Measurements from ENCODE around the gene NFIA.

The NFIA gene

GRCh38 chr1:61183471-61184039 is 101.2 kb downstream of the NFIA start:
- no peak for DNase-seq (ENCODE audit: low read depth)

- no peak for DNase-seq (ENCODE audit: low read depth)
Observed at GRCh38 chr1:61184040-61184713, 101.8 kb downstream of the NFIA start.

DNA sequence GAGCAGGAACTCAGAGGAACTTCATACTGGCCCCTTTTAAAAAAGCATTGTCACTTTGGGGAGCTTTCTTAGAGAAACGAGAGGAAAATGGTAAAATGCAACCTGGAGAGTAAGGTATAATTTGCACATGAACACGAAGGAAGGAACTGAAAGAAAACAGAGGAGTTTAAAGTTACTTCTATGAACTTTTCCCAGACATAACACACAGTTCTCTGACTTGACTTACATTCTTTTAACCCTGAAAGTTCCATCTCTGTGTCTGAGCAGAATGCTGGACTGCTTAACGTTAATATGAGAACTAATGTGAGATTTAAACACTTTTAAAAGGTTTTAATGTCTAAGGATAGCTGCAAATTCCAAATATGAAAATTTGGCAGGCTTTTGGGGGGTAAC is 102.3 kb downstream of the NFIA start:
- DNase-seq (ENCODE audit: low read depth) = no peak

DNA sequence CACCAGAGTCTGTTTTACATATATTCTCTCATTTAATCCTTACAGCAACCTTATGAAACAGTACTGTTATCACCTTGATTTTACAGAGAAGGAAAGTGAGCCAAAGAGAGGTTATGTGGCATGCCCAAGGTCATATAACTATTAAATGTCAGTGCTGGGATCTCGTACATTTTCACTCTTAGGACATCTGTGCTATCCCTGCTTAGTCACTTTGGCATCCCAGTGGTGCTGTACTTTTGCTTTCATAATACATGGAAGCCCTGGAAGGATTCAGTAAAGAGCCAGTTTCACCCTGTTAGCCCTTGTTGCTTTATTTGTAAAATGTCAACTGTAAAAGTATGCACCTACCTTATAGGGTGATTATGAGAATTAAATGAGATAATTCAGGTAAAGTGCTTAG is 104.4 kb downstream of the NFIA start:
- no peak for DNase-seq (ENCODE audit: low read depth)

DNA sequence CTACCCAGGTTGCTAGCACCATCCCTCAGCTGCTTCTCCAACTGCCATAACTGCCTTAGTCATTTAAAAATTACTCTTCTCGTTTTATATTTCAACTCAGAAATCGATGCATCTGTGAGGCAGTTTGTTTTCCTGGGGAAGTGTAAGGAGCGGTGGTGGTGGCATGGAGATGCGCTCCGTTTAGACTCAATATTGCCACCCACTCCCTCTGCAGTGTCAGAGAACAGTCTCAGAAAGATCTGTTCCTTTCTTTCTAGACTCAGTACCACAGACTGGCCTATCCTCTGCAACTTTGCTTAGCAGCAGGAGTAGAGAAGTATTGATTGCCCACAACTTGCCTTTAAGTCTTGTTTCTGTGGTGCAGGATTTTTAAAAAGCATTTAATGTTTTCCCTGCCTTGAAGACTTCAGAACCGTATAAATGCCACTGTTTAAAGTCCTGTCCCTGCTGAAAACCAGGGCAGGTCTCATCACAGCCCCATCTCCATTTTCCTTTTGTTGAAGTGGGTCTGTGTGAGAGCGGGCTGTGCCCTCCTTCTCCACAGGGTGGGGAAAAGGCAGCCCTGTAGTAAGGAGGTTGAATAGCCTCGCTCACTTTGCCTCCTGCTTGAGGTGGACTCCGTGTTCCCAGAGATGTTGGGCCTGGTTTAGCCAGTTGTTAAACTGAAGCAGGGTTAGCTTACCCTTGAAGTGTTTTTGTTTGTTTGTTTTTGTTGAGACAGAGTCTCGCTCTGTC is 105.2 kb downstream of the NFIA start:
- no peak for DNase-seq (ENCODE audit: low read depth)

- no peak for DNase-seq (ENCODE audit: low read depth)
Observed at GRCh38 chr1:61190153-61190552, 107.8 kb downstream of the NFIA start.

DNA sequence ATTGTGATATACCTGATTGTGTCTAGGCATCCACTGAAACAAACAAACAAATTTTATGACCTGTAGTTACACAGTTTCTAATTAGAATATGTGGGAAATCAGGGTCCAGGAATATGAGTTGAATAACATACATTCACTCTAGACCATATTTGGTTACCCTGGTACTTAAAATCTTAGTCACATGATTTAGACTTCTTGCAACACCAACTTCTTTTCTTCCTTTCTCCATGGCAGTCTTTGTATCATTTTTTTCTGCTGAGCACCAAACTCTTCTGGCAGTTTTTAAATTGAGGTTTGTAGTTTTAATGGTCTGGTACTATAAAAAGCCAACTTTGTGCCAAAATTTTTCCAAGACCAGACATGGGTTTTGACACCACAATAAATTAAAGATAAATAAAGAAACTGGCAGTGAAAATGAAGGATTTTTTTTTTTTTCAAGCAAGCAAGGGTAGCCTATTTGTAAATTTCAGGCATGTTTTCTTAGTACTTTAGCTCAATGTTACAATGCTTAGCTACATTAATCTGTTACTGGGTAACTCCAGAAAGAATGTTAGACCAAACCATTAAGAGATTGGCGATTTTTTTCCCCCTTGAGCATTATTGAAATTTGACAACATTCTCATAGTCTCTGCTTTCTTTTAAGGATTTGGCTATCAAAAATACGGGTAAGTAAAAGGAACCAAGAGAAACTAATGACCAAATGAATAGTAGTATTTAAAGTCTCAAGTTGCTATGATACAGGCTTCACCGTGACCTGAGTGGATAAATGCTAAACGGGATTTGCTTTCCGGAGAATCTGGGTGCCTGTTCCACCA is 108.5 kb downstream of the NFIA start:
- no peak for DNase-seq (ENCODE audit: low read depth)

DNA sequence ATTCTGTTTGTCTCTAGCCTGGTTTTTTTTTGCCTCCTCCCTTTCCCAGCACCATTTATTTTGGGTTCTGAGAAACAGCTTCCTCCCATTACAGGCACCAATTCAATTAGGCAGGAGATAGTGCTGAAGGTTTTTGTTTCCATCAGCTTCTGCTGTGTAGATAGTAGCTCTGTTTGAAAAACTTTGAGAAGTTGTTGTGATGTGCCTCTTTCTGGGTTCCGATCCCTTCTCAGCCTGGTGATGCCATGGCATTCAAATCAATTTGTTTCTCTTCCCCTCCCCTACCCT is 109.0 kb downstream of the NFIA start:
- DNase-seq (ENCODE audit: low read depth) = no peak

GRCh38 chr1:61192663-61193330 is 110.4 kb downstream of the NFIA start:
- DNase-seq (ENCODE audit: low read depth) = no peak

GRCh38 chr1:61193808-61194207 is 111.4 kb downstream of the NFIA start:
- no peak for DNase-seq (ENCODE audit: low read depth)

GRCh38 chr1:61198554-61198953 is 116.2 kb downstream of the NFIA start:
- no peak for DNase-seq (ENCODE audit: low read depth)

DNA sequence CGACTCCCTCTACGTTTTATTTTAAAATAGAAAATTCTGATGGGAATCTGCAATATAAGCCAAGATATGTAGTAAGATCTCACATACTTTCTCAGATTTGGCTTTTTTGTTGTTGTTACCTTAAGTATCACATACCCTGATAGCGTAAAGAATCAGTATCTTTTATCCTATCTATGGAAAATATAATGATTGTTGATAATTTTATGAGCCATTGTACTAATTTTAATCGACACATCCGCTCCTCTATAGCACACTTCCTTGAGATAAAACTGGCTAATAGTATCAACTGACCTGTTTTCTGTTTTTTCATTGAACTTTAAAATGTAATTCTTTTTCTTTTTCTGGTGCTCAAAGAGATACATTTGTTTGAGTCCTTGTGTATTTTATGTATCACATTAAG is 118.7 kb downstream of the NFIA start:
- no peak for DNase-seq (ENCODE audit: low read depth)

GRCh38 chr1:61202854-61203598 is 120.7 kb downstream of the NFIA start:
- no peak for DNase-seq (ENCODE audit: low read depth)

DNA sequence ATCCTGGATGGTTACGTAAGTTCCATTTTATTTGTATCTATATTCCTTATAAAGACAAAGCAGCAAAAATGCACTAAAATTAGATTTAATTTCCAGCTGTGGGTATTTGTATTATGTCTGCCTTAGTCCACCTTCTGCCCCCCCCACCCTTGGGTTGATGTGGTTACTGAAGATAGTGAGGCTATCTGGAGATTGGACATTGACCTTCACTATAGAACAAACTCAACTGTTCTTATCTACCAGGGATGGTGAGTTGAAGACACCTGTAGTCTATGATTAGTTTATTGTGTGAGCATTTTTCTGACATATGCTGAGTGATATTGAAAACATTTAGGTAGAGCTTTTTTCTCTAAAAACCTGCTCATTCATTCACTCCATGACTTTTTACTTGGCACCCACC is 122.2 kb downstream of the NFIA start:
- no peak for DNase-seq (ENCODE audit: low read depth)

DNA sequence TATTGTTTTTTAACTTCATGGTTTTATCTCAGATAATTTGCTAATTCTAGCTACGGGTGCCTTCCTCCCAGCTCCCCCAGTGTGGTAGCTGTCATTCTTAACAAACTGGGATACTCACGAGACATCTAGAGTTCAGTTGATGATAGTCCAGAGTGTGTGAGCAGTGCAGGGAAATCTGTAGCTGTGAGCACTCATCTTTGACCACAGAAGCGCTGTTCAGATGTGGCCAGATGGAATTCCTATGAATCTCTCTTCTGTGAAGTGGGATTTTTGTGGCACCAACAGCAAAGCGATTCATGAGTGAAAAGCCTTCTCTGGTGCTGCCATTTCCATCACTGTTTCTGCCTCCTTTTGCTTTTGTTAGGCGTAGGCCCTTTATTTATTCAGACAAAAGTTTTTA is 125.1 kb downstream of the NFIA start:
- DNase-seq (ENCODE audit: low read depth) = no peak

DNA sequence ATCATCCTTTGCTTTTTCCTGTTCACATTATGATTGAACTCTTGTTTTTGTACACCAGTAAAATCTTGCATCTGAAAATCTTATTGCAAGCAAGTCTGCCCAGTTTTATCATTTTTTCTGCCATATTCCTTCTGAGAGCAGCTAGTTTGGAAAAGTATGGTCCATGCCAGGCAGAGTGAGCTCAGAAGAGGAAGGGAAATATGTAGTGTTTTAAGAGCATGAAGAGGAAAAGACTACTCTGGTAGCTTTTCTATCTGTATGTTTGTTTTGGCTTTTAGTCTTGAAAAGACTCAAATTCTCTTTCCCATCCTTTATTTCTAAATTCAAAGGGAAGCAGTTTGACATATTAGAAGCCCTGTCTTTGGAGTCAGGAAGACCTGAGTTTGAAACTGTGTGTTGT is 125.8 kb downstream of the NFIA start:
- DNase-seq (ENCODE audit: low read depth) = no peak

DNA sequence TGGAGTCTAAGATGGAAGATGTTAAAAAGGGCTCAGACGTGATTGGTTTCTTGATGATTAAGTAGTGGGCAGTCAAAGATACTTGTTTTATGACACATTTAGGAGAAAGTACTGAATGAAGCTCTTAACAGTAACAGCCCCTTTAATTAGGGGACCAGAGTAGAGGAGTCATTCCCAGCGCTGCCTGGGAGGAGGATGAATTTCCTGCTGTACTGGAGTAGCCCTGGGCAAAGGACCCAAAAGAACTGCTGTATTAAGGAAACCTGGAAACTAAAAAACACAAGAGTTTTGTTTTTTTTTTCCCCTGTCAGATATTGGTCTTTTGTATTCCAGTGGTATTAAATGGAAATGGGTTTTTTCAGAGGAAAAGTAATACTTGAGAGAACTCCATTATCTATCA is 126.5 kb downstream of the NFIA start:
- no peak for DNase-seq (ENCODE audit: low read depth)

DNA sequence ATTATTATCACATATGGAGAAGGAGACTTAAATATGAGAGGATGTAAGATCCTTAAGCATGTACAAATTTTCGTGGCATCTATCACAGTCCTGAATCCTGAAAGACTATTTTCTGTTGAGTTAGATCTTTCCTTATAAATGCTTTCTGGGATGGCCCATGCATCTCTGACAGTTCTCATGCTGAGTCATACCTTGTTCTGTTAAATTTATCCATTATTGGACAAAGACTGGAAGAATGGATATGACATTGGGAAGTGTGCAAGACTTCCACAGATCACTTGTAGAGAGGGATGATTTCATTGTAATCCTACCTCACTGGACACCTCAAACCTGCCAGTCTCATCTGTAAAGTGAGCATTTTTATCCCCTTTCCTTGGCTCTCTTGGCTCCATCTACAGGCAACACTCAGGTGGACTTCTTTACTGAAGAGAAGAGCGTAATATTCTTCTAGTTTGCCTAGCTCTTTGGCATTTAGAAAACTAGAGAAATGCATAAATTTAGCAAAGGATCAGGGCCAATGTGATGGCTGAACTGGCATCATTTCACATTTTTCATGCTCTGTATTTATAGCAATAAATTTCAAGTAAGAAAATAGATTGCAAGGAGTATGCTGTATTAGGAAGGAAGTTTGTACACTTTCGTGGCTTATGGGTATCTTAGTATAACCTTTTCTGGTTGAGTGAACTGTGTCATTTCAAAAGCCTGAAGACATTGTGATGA is 128.2 kb downstream of the NFIA start:
- no peak for DNase-seq (ENCODE audit: low read depth)

DNA sequence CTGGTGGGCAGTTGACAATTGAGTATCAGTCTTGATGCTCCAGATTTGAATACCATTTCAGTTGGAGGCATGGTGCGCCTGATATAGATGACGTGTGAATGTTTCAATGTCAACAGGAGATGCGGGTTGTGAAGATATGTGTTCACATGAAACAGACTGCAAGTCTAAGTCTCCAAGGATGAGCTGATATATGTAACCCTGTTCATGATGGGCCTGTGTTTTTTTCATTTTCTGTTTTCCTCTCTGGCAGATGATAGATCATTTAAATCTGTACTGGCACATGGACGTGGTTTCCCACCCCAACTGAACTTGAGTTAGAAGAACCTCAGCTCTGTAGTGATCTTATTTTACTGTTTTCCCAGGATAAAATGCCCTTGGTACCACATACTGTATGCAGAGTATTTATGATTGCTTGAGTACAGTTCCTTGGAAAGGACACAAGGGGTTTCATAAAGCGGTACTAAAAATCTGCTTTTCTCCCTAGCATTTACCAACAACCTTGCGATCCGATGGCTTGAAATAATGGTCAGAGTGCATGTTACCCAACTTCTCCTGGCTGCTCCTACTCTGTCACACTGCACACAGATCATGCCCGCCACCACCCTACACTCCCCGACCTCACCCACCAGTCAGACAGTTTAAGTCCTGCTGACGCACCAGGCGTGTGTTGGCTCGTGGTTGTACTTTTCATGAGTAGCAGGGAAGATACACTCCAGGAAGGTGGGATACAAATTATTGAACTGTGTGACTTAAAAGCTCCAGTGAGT is 131.1 kb downstream of the NFIA start:
- no peak for DNase-seq (ENCODE audit: low read depth)

- no peak for DNase-seq (ENCODE audit: low read depth)
Observed at GRCh38 chr1:61215119-61215518, 132.8 kb downstream of the NFIA start.
